K562 (cell line): ENCODE measurements around the gene SLC9C2. TPM values are rescaled to one million over a fixed set of nuclear protein-coding genes. Genes with fewer than 3 reads are reported as not detected.

ENCODE experiments used
- ELF1 ChIP-seq: fragments of 200-800 bp; sonication (Bioruptor generic); IDR thresholded peaks from 2 replicates; pipeline ENCODE4 v1.6.1; 2016; ENCODE audit warnings: missing genetic modification characterization, missing compliant biosample characterization
- ETV6 ChIP-seq, 3 experiments: fragments of 150-350 bp in 1 of 3; sonication (generic) in 1 of 3; formaldehyde crosslinking in 1 of 3; IDR thresholded peaks; 2 replicates each; pipeline versions ENCODE4 v1.6.1 to v1.8.0; 2014 to 2022; ENCODE audit warnings: borderline replicate concordance in 2 of 3, low read depth in 2 of 3, antibody characterized with exemption in 1 of 3, low read length in 1 of 3, mild to moderate bottlenecking in 1 of 3, missing genetic modification reagents in 1 of 3
- MGA ChIP-seq: fragments of 450-650 bp; IDR thresholded peaks from 2 replicates; pipeline ENCODE4 v1.6.1; 2016; ENCODE audit warnings: mild to moderate bottlenecking, moderate library complexity
- OTX1 ChIP-seq: fragments of 450-650 bp; formaldehyde crosslinking; IDR thresholded peaks from 2 replicates; pipeline ENCODE4 v1.4.0; 2022; ENCODE audit warnings: mild to moderate bottlenecking
- PBX2 ChIP-seq, 2 experiments: IDR thresholded peaks in 1 of 2; conservative IDR thresholded peaks in 1 of 2; 2 replicates each; pipeline ENCODE4 v1.6.1; 2016; ENCODE audit warnings: low read depth in 2 of 2, mild to moderate bottlenecking in 1 of 2, missing compliant biosample characterization in 1 of 2, missing genetic modification characterization in 1 of 2, moderate library complexity in 1 of 2
- PYGO2 ChIP-seq: fragments of 450-650 bp; IDR thresholded peaks from 2 replicates; pipeline ENCODE4 v1.6.1; 2016; ENCODE audit warnings: mild to moderate bottlenecking, missing genetic modification characterization, moderate library complexity, missing compliant biosample characterization
- polyA plus RNA-seq, 8 experiments: library from polyadenylated mRNA; depleted of rRNA in 4 of 8; stranded (reverse) in 5 of 8; unstranded in 3 of 8; fragments of >200 nt; fragmentation: Nextera tagmentation in 2 of 8; fragmentation: Illumina TruSeq in 1 of 8; extraction: Ambion mirVana in 2 of 8; extraction: Trizol in 1 of 8; gene quantifications; 2 replicates each; pipeline versions ENCODE4 v1.2.1 to v1.2.3, GENCODE V29; 2011 to 2014; ENCODE audit warnings: inconsistent platforms in 1 of 8, missing spikeins in 1 of 8
- total RNA-seq, 7 experiments: library from RNA; depleted of rRNA in 6 of 7; stranded (reverse); fragments of >200 nt in 6 of 7; fragmentation: Illumina TruSeq in 2 of 7; extraction: Trizol in 2 of 7; gene quantifications; 2 replicates each; pipeline versions ENCODE4 v1.2.1 to v1.2.3, GENCODE V29; 2011 to 2021; ENCODE audit warnings: low replicate concordance in 1 of 7

Gene SLC9C2
- total and polyA plus RNA-seq, 9 of the 15 experiments (the other 6 are each of a cell fraction or from before 2014, with no cell fraction given) = 0.11 to 0.22 (median 0.15) TPM; not detected in 5

GRCh38 chr1:173474097-173474779 lies 128.6 kb downstream of the SLC9C2 start (continued):
- TF ChIP-seq PYGO2 (tag) (peak; percentile 75), ELF1 (tag) (peak; percentile 38; the same call in 1 of the 2 replicates), PBX2 (CRISPR knock-in tag; IDR thresholded peaks at IDR 0.05; ENCODE audit: low read depth) (no peak), PBX2 (tag; conservative IDR thresholded peaks at IDR 0.05; ENCODE audit: low read depth) (peak; percentile 52), OTX1 (CRISPR knock-in tag) (0 out of 2 replicates have a peak, but pooled peaks have one; percentile 37), ETV6 (IDR thresholded peaks at IDR 0.05; ENCODE audit: borderline replicate concordance in 1 of 2, low read depth in 2 of 2, low read length in 1 of 2) (no peak), ETV6 (CRISPR knock-in tag; IDR thresholded peaks at IDR 0.05; ENCODE audit: borderline replicate concordance) (no peak), MGA (0 out of 2 replicates have a peak, but pooled peaks have one; percentile 46)
